Adrenal gland (tissue), 5 donors: ENCODE measurements around the gene PTPN23.

Source experiments
- CTCF ChIP-seq, 6 experiments: fragments of 450-650 bp in 4 of 6; fragments of 200-600 bp in 2 of 6; sonication (generic) in 1 of 6; IDR thresholded peaks; 1 replicate in 5 of 6; 2 replicates in 1 of 6; pipeline versions ENCODE4 v1.5.1 to v1.8.0; 2016 to 2021; ENCODE audit warnings: antibody characterized with exemption in 6 of 6, mild to moderate bottlenecking in 2 of 6, moderate library complexity in 1 of 6
- POLR2A ChIP-seq, 2 donors: fragments of 450-650 bp; IDR thresholded peaks; one replicate each; pipeline ENCODE4 v1.6.1; 2017; ENCODE audit warnings: antibody characterized with exemption in 2 of 2, mild to moderate bottlenecking in 2 of 2, moderate library complexity in 1 of 2
- donor health status: DM: no; HTN: no; CAD: no.

DNA sequence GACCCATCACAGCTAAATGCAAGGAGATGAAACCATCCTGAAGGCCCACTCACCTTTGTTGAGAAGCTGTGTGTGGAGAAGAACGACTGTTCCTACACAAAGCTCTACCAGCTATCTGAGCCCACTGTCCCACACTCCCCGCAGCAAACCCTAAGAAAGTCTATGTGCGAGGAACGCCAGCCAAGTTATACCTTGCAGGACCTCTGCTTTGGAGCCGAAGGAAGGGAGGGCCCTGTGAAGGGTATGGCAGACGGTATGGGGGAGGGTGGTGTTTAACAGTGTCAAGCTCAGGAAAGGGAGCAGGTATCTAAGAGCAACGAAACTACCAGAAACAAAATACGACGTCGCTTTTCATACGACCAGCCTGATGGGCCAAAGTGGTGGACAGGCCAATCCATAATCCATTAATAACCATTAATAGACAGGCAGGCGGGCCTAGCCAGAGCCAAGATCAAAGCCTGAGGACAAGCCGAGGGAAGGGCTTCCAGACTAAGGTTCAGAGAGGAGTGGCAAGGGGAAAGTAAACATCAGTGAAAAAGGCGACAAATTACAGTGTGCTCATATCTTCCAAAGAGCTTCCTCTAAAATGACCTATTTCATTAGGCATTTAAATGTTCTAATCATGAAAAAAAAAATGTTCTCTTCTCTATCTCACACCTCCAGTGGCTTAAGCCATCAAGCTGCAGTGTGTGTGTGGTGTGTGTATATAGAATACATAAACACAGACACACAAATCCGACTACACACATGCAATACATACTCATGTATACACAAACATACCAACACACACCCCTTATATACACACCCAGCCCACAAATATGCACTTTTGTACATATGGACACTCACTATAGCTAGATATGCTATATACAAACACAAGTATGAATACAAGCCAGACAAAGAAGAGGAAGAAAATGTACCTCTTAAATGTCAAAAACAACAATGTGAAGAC, 43.9 kb downstream of the PTPN23 start:
- no peak for TF ChIP-seq POLR2A (IDR thresholded peaks at IDR 0.05)
- TF ChIP-seq CTCF (IDR thresholded peaks at IDR 0.05), result no peak
